ENCODE data around the gene CECR2. TPM values are rescaled to one million over a fixed set of nuclear protein-coding genes. Genes with fewer than 3 reads are reported as not detected.

CECR2 gene
- polyA plus RNA-seq, 1 of the 3 experiments (the other 2 are of a cell fraction): not detected

- no peak overlapping the region for H2AFZ ChIP-seq (ENCODE audit: low read depth)
- no peaks in the 10 kb centered on the region for H3K9me3 ChIP-seq
- TF ChIP-seq POLR2AphosphoS5 (IDR thresholded peaks at IDR 0.05; ENCODE audit: low read depth, low read length) (no peak), NRF1 (IDR thresholded peaks at IDR 0.05; ENCODE audit: low read depth, low read length) (no peak), FOSL2 (IDR thresholded peaks at IDR 0.05; ENCODE audit: borderline replicate concordance, low read depth) (no peak), EP300 (IDR thresholded peaks at IDR 0.05; ENCODE audit: borderline replicate concordance in 1 of 2, low read depth in 1 of 2, low read length in 1 of 2) (no peak), TCF12 (IDR thresholded peaks at IDR 0.05) (no peak), YY1 (IDR thresholded peaks at IDR 0.05; ENCODE audit: low read depth) (no peak), GABPA (IDR thresholded peaks at IDR 0.05; ENCODE audit: low read depth) (no peak), REST (IDR thresholded peaks at IDR 0.05; ENCODE audit: low read depth, low read length) (no peak), FOXJ3 (CRISPR knock-in tag; IDR thresholded peaks at IDR 0.05) (no peak), USF1 (IDR thresholded peaks at IDR 0.05; ENCODE audit: borderline replicate concordance, low read depth) (no peak), SIN3A (IDR thresholded peaks at IDR 0.05; ENCODE audit: borderline replicate concordance, low read depth, low read length) (no peak), RCOR1 (IDR thresholded peaks at IDR 0.05; ENCODE audit: low read length) (no peak)
- TF ChIP-seq, protein P1, sequence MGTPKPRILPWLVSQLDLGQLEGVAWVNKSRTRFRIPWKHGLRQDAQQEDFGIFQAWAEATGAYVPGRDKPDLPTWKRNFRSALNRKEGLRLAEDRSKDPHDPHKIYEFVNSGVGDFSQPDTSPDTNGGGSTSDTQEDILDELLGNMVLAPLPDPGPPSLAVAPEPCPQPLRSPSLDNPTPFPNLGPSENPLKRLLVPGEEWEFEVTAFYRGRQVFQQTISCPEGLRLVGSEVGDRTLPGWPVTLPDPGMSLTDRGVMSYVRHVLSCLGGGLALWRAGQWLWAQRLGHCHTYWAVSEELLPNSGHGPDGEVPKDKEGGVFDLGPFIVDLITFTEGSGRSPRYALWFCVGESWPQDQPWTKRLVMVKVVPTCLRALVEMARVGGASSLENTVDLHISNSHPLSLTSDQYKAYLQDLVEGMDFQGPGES (IDR thresholded peaks at IDR 0.05; ENCODE audit: low read depth, low read length): no peak
- TF ChIP-seq, protein P2, sequence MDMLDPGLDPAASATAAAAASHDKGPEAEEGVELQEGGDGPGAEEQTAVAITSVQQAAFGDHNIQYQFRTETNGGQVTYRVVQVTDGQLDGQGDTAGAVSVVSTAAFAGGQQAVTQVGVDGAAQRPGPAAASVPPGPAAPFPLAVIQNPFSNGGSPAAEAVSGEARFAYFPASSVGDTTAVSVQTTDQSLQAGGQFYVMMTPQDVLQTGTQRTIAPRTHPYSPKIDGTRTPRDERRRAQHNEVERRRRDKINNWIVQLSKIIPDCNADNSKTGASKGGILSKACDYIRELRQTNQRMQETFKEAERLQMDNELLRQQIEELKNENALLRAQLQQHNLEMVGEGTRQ (IDR thresholded peaks at IDR 0.05; ENCODE audit: borderline replicate concordance, low read depth, low read length): no peak
- no peaks in the 10 kb centered on the region for H3K79me2 ChIP-seq (ENCODE audit: insufficient read depth)
- ChIA-PET CTCF (interaction anchor here (1.2 to 1.3 kb wide), 2 partner anchors 197 to 199 kb away, joined by 3 to 4 read pairs; no protein-coding TSS in a partner anchor), POLR2A (no interaction called here)
- peak; percentile 32 for DNase-seq
- no peaks in the 10 kb centered on the region for H3K9me2 ChIP-seq
- WGBS (ENCODE audit: low lambda C conversion rate): 12% methylated on average over 22 of the region's 88 CpGs
- peaks cover 4% of the 10 kb centered on the region for H3F3A ChIP-seq (replicated peaks; ENCODE audit: insufficient read depth)
- H3K4me2 ChIP-seq: no peak overlapping the region
- H3K36me3 ChIP-seq (replicated peaks in 1 of 2; ENCODE audit: control insufficient read depth in 1 of 2, insufficient read depth in 2 of 2, low read length in 1 of 2): no peaks in the 10 kb centered on the region
- no peak overlapping the region for H3K4me3 ChIP-seq (ENCODE audit: low read depth in 2 of 2, low read length in 1 of 2)
- peaks cover 75% of the 10 kb centered on the region for H3K27me3 ChIP-seq (ENCODE audit: insufficient read depth)
- H3K27ac ChIP-seq (ENCODE audit: low read depth in 2 of 2, low read length in 1 of 2): no peak overlapping the region
- no peaks in the 10 kb centered on the region for H4K20me1 ChIP-seq (ENCODE audit: insufficient read depth)
- H3K4me1 ChIP-seq (ENCODE audit: control insufficient read depth in 1 of 2, insufficient read depth in 2 of 2, low read depth in 1 of 2, low read length in 1 of 2): no peaks in the 10 kb centered on the region
- H3K9ac ChIP-seq: no peak overlapping the region
These were observed 936 bp downstream of the CECR2 start for GRCh38 chr22:17370026-17370765.
